Vagina (tissue), 2 donors: ENCODE results near the gene PRTG. TPM values are rescaled to one million over a fixed set of nuclear protein-coding genes. Genes with fewer than 3 reads are reported as not detected.
"Not testable (repeated sequence)": the region's sequence is repeated elsewhere in the genome, so short reads cannot be mapped to it uniquely, and the experiment has no call there.

ENCODE experiments used
- DNase-seq, 2 donors: peaks; one replicate each; pipeline ENCODE4 v3.0.0-alpha.2; 2017; ENCODE audit errors: extremely low spot score in 2 of 2
- H3K27ac ChIP-seq: fragments of 200-600 bp; sonication (generic); one replicate; pipeline ENCODE4 v1.5.1; 2019
- H3K27me3 ChIP-seq: fragments of 200-600 bp; sonication (generic); one replicate; pipeline ENCODE4 v1.5.1; 2019
- H3K36me3 ChIP-seq, 2 donors: fragments of 200-600 bp; sonication (generic); one replicate each; pipeline ENCODE4 v1.5.1; 2017 to 2019
- H3K4me1 ChIP-seq: fragments of 200-600 bp; sonication (generic); one replicate; pipeline ENCODE4 v1.5.1; 2019
- H3K4me3 ChIP-seq, 2 donors: fragments of 200-600 bp; sonication (generic); 1 replicate in 1 of 2; 2 replicates in 1 of 2; pipeline ENCODE4 v1.5.1; 2016 to 2019
- H3K9me3 ChIP-seq: fragments of 200-600 bp; sonication (generic); one replicate; pipeline ENCODE4 v1.5.1; 2019
- POLR2A ChIP-seq, 2 donors: fragments of 450-650 bp; IDR thresholded peaks; one replicate each; pipeline ENCODE4 v1.6.1; 2017; ENCODE audit warnings: antibody characterized with exemption in 2 of 2, mild to moderate bottlenecking in 2 of 2, moderate library complexity in 2 of 2
- POLR2AphosphoS5 ChIP-seq, 2 donors: sonication (generic); formaldehyde crosslinking; IDR thresholded peaks; one replicate each; pipeline ENCODE4 v1.9.0; 2017; ENCODE audit warnings: antibody characterized with exemption in 2 of 2, mild to moderate bottlenecking in 2 of 2, low read depth in 1 of 2; ENCODE audit not compliant: insufficient read depth in 1 of 2
- intact Hi-C: fragments of 100-400 bp; cut with DNase I; formaldehyde crosslinking; loops from one replicate; pipeline ENCODE4 v1.15.1; 2023
- total RNA-seq: library from RNA; depleted of rRNA; stranded (reverse); fragments of >200 nt; gene quantifications from one replicate; pipeline ENCODE4 v1.2.3, GENCODE V29; 2016
- TF ChIP-seq, protein P1 (sequence below), 3 experiments: fragments of 450-650 bp in 2 of 3; fragments of 200-600 bp in 1 of 3; sonication (generic) in 1 of 3; IDR thresholded peaks; one replicate each; pipeline ENCODE4 v1.5.1; 2017 to 2019; ENCODE audit warnings: antibody characterized with exemption in 3 of 3, mild to moderate bottlenecking in 2 of 3, moderate library complexity in 2 of 3

Gene PRTG
- total RNA-seq, 1 donor from 2014 or later = 5.2 TPM

DNA sequence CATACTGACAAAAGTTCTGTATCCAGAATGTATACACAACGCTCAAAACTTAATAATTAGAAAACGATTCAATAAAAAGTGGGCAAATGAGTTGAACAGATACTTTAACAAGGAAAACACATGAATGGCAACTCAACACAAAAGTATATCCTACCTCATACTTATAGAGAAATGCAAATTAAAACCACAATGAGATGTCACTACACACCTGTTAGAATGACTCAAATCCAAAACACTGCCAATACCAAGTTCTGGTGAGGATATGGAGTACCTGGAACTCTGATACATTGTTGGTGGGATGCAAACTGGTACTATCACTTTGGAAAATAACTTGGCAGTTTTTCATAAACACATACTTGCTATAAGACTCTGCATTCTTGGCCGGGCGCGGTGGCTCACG is 42.1 kb downstream of the PRTG start:
- Histone ChIP-seq H3K9me3 (no peaks in the 10 kb centered on the region), H3K4me1 (no peaks in the 10 kb centered on the region), H3K27me3 (no peaks in the 10 kb centered on the region), H3K27ac (no peak overlapping the region), H3K36me3 (no peaks in the 10 kb centered on the region), H3K4me3 (no peak overlapping the region)
- TF ChIP-seq, protein P1, sequence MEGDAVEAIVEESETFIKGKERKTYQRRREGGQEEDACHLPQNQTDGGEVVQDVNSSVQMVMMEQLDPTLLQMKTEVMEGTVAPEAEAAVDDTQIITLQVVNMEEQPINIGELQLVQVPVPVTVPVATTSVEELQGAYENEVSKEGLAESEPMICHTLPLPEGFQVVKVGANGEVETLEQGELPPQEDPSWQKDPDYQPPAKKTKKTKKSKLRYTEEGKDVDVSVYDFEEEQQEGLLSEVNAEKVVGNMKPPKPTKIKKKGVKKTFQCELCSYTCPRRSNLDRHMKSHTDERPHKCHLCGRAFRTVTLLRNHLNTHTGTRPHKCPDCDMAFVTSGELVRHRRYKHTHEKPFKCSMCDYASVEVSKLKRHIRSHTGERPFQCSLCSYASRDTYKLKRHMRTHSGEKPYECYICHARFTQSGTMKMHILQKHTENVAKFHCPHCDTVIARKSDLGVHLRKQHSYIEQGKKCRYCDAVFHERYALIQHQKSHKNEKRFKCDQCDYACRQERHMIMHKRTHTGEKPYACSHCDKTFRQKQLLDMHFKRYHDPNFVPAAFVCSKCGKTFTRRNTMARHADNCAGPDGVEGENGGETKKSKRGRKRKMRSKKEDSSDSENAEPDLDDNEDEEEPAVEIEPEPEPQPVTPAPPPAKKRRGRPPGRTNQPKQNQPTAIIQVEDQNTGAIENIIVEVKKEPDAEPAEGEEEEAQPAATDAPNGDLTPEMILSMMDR (IDR thresholded peaks at IDR 0.05) = no peak
- TF ChIP-seq POLR2AphosphoS5 (IDR thresholded peaks at IDR 0.05; ENCODE audit: insufficient read depth in 1 of 2, low read depth in 1 of 2) = no peak
- no peak for TF ChIP-seq POLR2A (IDR thresholded peaks at IDR 0.05)
- DNase-seq = no peak
- intact Hi-C loops = no loop called here

DNA sequence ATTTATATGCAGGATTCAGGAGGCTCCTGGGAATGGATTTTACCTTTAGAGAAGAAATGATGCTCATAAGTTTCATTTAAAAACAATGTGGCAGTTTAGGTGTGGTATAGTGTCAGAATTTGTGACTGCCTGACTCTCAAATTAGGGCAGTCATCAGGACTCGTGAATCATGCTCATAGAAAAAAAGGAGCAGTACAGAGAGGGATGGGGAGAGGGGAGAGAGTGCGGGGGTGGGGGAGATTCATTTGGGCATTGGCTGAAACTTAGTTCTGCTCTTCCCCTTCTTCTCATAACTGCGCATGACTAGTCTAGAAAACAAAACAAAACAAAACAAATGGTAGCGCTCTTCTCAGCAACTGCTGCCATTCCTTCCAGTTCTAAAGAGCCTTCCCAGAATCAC is 44.3 kb downstream of the PRTG start:
- Histone ChIP-seq H3K27ac (no peak overlapping the region), H3K36me3 (no peaks in the 10 kb centered on the region), H3K9me3 (no peaks in the 10 kb centered on the region), H3K27me3 (no peaks in the 10 kb centered on the region), H3K4me1 (peaks cover 5% of the 10 kb centered on the region), H3K4me3 (no peak overlapping the region)
- no peak for DNase-seq
- TF ChIP-seq POLR2A (IDR thresholded peaks at IDR 0.05) (no peak), POLR2AphosphoS5 (IDR thresholded peaks at IDR 0.05; ENCODE audit: insufficient read depth in 1 of 2, low read depth in 1 of 2) (no peak)
- TF ChIP-seq, protein P1 (IDR thresholded peaks at IDR 0.05) = no peak
- intact Hi-C loops = no loop called here

DNA sequence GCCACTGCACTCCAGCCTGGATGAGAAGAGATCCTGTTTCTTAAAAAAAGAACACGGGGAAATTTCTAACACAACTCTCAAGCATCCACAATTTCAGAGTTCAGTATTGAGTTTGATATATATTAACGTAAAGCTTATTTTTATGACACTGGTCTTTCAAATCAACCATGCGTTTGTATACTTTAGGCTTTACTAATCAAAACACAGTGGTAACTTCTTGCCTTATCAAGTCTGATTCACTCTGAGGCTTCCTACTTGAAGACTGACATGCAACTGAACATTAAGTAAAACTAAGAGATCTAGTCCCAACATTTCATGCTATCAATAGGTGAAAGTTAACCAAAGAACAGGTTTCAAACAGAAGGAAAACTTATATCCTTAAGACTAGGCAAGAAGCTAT is 46.7 kb downstream of the PRTG start:
- H3K27me3 ChIP-seq = no peaks in the 10 kb centered on the region
- no peaks in the 10 kb centered on the region for H3K9me3 ChIP-seq
- no peak overlapping the region for H3K27ac ChIP-seq
- H3K36me3 ChIP-seq = no peaks in the 10 kb centered on the region
- no peak overlapping the region for H3K4me3 ChIP-seq
- intact Hi-C loops = no loop called here
- peaks cover 5% of the 10 kb centered on the region for H3K4me1 ChIP-seq
- no peak for DNase-seq
- TF ChIP-seq, protein P1 (IDR thresholded peaks at IDR 0.05) = no peak
- TF ChIP-seq POLR2A (IDR thresholded peaks at IDR 0.05) (no peak), POLR2AphosphoS5 (IDR thresholded peaks at IDR 0.05; ENCODE audit: insufficient read depth in 1 of 2, low read depth in 1 of 2) (no peak)

GRCh38 chr15:55695432-55695831 is 47.5 kb downstream of the PRTG start:
- H3K9me3 ChIP-seq = no peaks in the 10 kb centered on the region

DNA sequence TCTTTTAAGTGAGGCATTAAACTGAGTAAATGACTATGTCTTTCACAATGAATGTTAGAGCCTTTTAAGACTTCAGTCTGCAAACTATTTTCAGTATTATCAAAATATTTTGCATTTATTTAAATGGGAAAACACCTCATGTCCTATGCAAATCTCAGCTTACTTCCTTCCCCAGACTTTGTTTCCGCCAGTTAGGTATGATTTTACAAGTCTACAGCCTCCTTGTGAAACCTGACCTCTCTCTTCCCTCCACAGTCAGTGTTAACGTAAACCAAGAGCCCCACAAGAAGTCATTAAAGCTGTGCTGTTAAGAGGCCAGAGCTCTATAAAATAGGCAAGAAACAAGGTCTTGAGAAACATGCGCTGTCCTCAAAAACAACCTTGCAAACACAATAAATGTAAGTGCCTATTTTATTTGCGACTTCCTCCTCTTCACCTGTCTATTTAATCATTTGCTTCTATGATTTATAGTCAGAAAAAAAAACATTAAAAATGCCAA is 48.3 kb downstream of the PRTG start:
- H3K4me1 ChIP-seq = peaks cover 5% of the 10 kb centered on the region
- intact Hi-C loops = no loop called here
- H3K36me3 ChIP-seq = no peaks in the 10 kb centered on the region
- H3K27ac ChIP-seq = no peak overlapping the region
- TF ChIP-seq POLR2AphosphoS5 (IDR thresholded peaks at IDR 0.05; ENCODE audit: insufficient read depth in 1 of 2, low read depth in 1 of 2) = no peak
- TF ChIP-seq, protein P1 (IDR thresholded peaks at IDR 0.05) = no peak
- TF ChIP-seq POLR2A (IDR thresholded peaks at IDR 0.05) = no peak
- H3K9me3 ChIP-seq = no peaks in the 10 kb centered on the region
- no peak overlapping the region for H3K4me3 ChIP-seq
- no peaks in the 10 kb centered on the region for H3K27me3 ChIP-seq
- no peak for DNase-seq

More at GRCh38 chr15:55695432-55695831, 47.5 kb downstream of the PRTG start:
- TF ChIP-seq POLR2AphosphoS5 (IDR thresholded peaks at IDR 0.05; ENCODE audit: insufficient read depth in 1 of 2, low read depth in 1 of 2) = no peak
- TF ChIP-seq POLR2A (IDR thresholded peaks at IDR 0.05) = no peak
- H3K36me3 ChIP-seq = no peaks in the 10 kb centered on the region
- H3K4me1 ChIP-seq = peaks cover 5% of the 10 kb centered on the region
- no peak for DNase-seq
- no peak overlapping the region for H3K4me3 ChIP-seq
- H3K27ac ChIP-seq = no peak overlapping the region
- H3K27me3 ChIP-seq = no peaks in the 10 kb centered on the region
- intact Hi-C loops = no loop called here

GRCh38 chr15:55693116-55693515 is 49.8 kb downstream of the PRTG start:
- intact Hi-C loops, H3K27me3 ChIP-seq, H3K36me3 ChIP-seq, H3K27ac ChIP-seq, H3K9me3 ChIP-seq, H3K4me3 ChIP-seq, DNase-seq, H3K4me1 ChIP-seq: not testable (repeated sequence)
